HCT116 (cell line): ENCODE measurements around the gene NPB. TPM values are rescaled to one million over a fixed set of nuclear protein-coding genes. Genes with fewer than 3 reads are reported as not detected.

Source experiments
- ATAC-seq: fragments of 200-7000 bp; cut with Tn5 transposase; 2 replicates; pipeline ENCODE4 v1.9.1; 2020; ENCODE audit warnings: mild to moderate bottlenecking, moderate library complexity
- BruUV-seq: library from RNA; stranded (reverse); fragments of 400-500 nt; replicated peaks from 2 replicates; lab custom pipeline; 2021; lab: Mats Ljungman, UMichigan
- CTCF ChIA-PET: fragments of 300-600 bp; sonication (Branson Sonifier 250); formaldehyde crosslinking; loops from one replicate; lab custom pipeline; 2021; ENCODE audit warnings: antibody characterized with exemption; lab: Charles Lee
- POLR2A ChIA-PET: fragments of 300-600, 350-600 bp; sonication (Branson Sonifier 250); formaldehyde crosslinking; loops from one replicate; lab custom pipeline; 2021; ENCODE audit warnings: antibody characterized with exemption; lab: Charles Lee
- RAD21 ChIA-PET, 2 experiments: fragments of 300-600 bp; sonication (Branson Sonifier 250); formaldehyde crosslinking; loops; one replicate each; lab custom pipeline; 2023; ENCODE audit warnings: low total read pairs in 2 of 2; ENCODE audit not compliant: uncharacterized antibody in 2 of 2, unreplicated experiment in 2 of 2, low non-redundant PET in 1 of 2; lab: Charles Lee
- DNase-seq: peaks from one replicate; pipeline ENCODE4 v3.0.0-alpha.2; 2010; ENCODE audit warnings: low read depth, low spot score
- H2AFZ ChIP-seq: fragments of 200-600 bp; shearing (Covaris generic), sonication (generic); 2 replicates; pipeline ENCODE4 v1.6.1; 2017; ENCODE audit warnings: low read depth, mixed run types, mixed read lengths, antibody characterized with exemption, low read length; ENCODE audit not compliant: poor library complexity, severe bottlenecking
- H3K27ac ChIP-seq: 2 replicates; pipeline ENCODE4 v1.5.1; 2012; ENCODE audit warnings: low read depth, low read length
- H3K27me3 ChIP-seq: fragments of 200-600 bp; sonication (generic); 2 replicates; pipeline ENCODE4 v1.6.1; 2016; ENCODE audit warnings: mixed run types, low read length, mixed read lengths; ENCODE audit not compliant: insufficient read depth
- H3K36me3 ChIP-seq, 2 experiments: fragments of 200-500 bp in 1 of 2; fragments of 200-600 bp in 1 of 2; sonication (Bioruptor generic) in 1 of 2; sonication (generic) in 1 of 2; 2 replicates each; pipeline versions ENCODE4 v1.5.1 to v1.6.1; 2014 to 2016; ENCODE audit warnings: low read length in 2 of 2, inconsistent platforms in 1 of 2, mixed read lengths in 1 of 2, mixed run types in 1 of 2; ENCODE audit not compliant: insufficient read depth in 2 of 2, control insufficient read depth in 1 of 2
- H3K4me1 ChIP-seq, 2 experiments: fragments of 200-600 bp in 1 of 2; sonication (generic) in 1 of 2; 2 replicates each; pipeline versions ENCODE4 v1.5.1 to v1.6.1; 2012 to 2017; ENCODE audit warnings: low read length in 2 of 2, inconsistent platforms in 1 of 2, mild to moderate bottlenecking in 1 of 2, mixed read lengths in 1 of 2, mixed run types in 1 of 2, moderate library complexity in 1 of 2; ENCODE audit not compliant: insufficient read depth in 2 of 2, control insufficient read depth in 1 of 2
- H3K4me2 ChIP-seq: fragments of 200-600 bp; sonication (generic); 2 replicates; pipeline ENCODE4 v1.6.1; 2017; ENCODE audit warnings: mixed run types, low read length, mixed read lengths
- H3K4me3 ChIP-seq, 2 experiments: fragments of 200-600 bp in 1 of 2; sonication (generic) in 1 of 2; replicated peaks in 1 of 2; 2 replicates each; pipeline ENCODE4 v1.5.1; 2011 to 2016; ENCODE audit warnings: low read length in 2 of 2, control low read depth in 1 of 2, low read depth in 1 of 2, mild to moderate bottlenecking in 1 of 2, mixed read lengths in 1 of 2, mixed run types in 1 of 2
- H3K79me2 ChIP-seq: fragments of 200-600 bp; sonication (generic); 2 replicates; pipeline ENCODE4 v1.6.1; 2017; ENCODE audit warnings: mild to moderate bottlenecking, mixed run types, low read length, moderate library complexity, mixed read lengths; ENCODE audit not compliant: insufficient read depth
- H3K9ac ChIP-seq: fragments of 200-600 bp; sonication (generic); 2 replicates; pipeline ENCODE4 v1.6.1; 2016; ENCODE audit warnings: low read length, mixed read lengths
- H3K9me2 ChIP-seq: fragments of 200-600 bp; sonication (generic), shearing (Covaris generic); 2 replicates; pipeline ENCODE4 v1.6.1; 2017; ENCODE audit warnings: mixed run types, mild to moderate bottlenecking, moderate library complexity; ENCODE audit not compliant: insufficient read depth
- H3K9me3 ChIP-seq, 2 experiments: fragments of 200-500 bp in 1 of 2; fragments of 200-600 bp in 1 of 2; sonication (Bioruptor generic) in 1 of 2; sonication (generic) in 1 of 2; 2 replicates each; pipeline ENCODE4 v1.6.1; 2014 to 2017; ENCODE audit warnings: low read length in 2 of 2, mixed read lengths in 2 of 2, inconsistent platforms in 1 of 2, low read depth in 1 of 2, mild to moderate bottlenecking in 1 of 2, mixed run types in 1 of 2, moderate library complexity in 1 of 2; ENCODE audit not compliant: control insufficient read depth in 1 of 2, insufficient read depth in 1 of 2
- H4K20me1 ChIP-seq: fragments of 200-600 bp; sonication (generic), shearing (Covaris generic); 2 replicates; pipeline ENCODE4 v1.6.1; 2017; ENCODE audit warnings: mixed run types, mild to moderate bottlenecking, moderate library complexity; ENCODE audit not compliant: insufficient read depth
- ATF3 ChIP-seq: IDR thresholded peaks from 2 replicates; pipeline ENCODE4 v1.6.1; 2012
- CBX3 ChIP-seq: IDR thresholded peaks from 2 replicates; pipeline ENCODE4 v1.6.1; 2012; ENCODE audit warnings: low read depth
- CEBPB ChIP-seq: IDR thresholded peaks from 2 replicates; pipeline ENCODE4 v1.6.1; 2012; ENCODE audit warnings: low read depth
- EGR1 ChIP-seq: IDR thresholded peaks from 2 replicates; pipeline ENCODE4 v1.6.1; 2012; ENCODE audit warnings: low read depth
- ELF1 ChIP-seq: IDR thresholded peaks from 2 replicates; pipeline ENCODE4 v1.6.1; 2012; ENCODE audit warnings: low read depth, borderline replicate concordance
- FOSL1 ChIP-seq: IDR thresholded peaks from 2 replicates; pipeline ENCODE4 v1.6.1; 2012; ENCODE audit warnings: low read depth
- JUND ChIP-seq: IDR thresholded peaks from 2 replicates; pipeline ENCODE4 v1.6.1; 2012
- MAX ChIP-seq: IDR thresholded peaks from 2 replicates; pipeline ENCODE4 v1.6.1; 2012
- POLR2A ChIP-seq: IDR thresholded peaks from 2 replicates; pipeline ENCODE4 v1.7.0; 2011; ENCODE audit warnings: borderline replicate concordance; ENCODE audit not compliant: insufficient read depth, insufficient read length; ENCODE audit errors: extremely low read depth
- REST ChIP-seq: IDR thresholded peaks from 2 replicates; pipeline ENCODE4 v1.6.1; 2012; ENCODE audit warnings: low read depth
- SIN3A ChIP-seq: IDR thresholded peaks from 2 replicates; pipeline ENCODE4 v1.6.1; 2012; ENCODE audit warnings: low read depth
- SP1 ChIP-seq: IDR thresholded peaks from 2 replicates; pipeline ENCODE4 v1.6.1; 2012; ENCODE audit warnings: low read depth
- YY1 ChIP-seq: IDR thresholded peaks from 2 replicates; pipeline ENCODE4 v1.6.1; 2011; ENCODE audit warnings: low read length, low read depth, moderate library complexity, mild to moderate bottlenecking; ENCODE audit not compliant: insufficient replicate concordance; ENCODE audit errors: extremely low read depth
- ZNF274 ChIP-seq: fragments of 200-500 bp; sonication (Bioruptor generic); IDR thresholded peaks from 2 replicates; pipeline ENCODE4 v1.6.1; 2014; ENCODE audit warnings: mild to moderate bottlenecking, low read depth, low read length, inconsistent platforms
- intact Hi-C: fragments of 100-400 bp; cut with micrococcal nuclease; formaldehyde crosslinking; loops from 2 replicates; pipeline ENCODE4 v1.10.0; 2022
- total RNA-seq: library from RNA; stranded (reverse); gene quantifications from one replicate; pipeline ENCODE4 v1.2.1, GENCODE V29; 2021; ENCODE audit not compliant: unreplicated experiment

NPB gene
- total RNA-seq, 1 experiment from 2014 or later, result 1.2 TPM

- POLR2A ChIA-PET, result no interaction called here
- H3K4me2 ChIP-seq, result peak overlapping the region; percentile 50
- no peaks in the 10 kb centered on the region; the same call in 1 of the 2 replicates for H3K79me2 ChIP-seq
- CTCF ChIA-PET, result no interaction called here
- no peaks in the 10 kb centered on the region for H3K27me3 ChIP-seq
- ATAC-seq (peak; percentile 12), DNase-seq (no peak)
- BruUV-seq, result no TSS peak
- RAD21 ChIA-PET, result no interaction called here
- H3K4me1 ChIP-seq, result peaks cover 24 to 50% of the 10 kb centered on the region in 2 experiments
- TF ChIP-seq ZNF274 (no peak), MAX (no peak), POLR2A (no peak), CEBPB (no peak), SP1 (no peak), ATF3 (no peak), ELF1 (no peak), SIN3A (no peak), JUND (no peak), EGR1 (no peak), FOSL1 (no peak), CBX3 (no peak), YY1 (no peak), REST (no peak)
- peak overlapping the region; percentile 5; the same call in 1 of the 2 replicates for H3K27ac ChIP-seq
- no peaks in the 10 kb centered on the region for H3K9me3 ChIP-seq
- intact Hi-C loops, result no loop called here
- peaks cover 3 to 19% of the 10 kb centered on the region in 2 experiments; a peak in 2 of 4 replicates for H3K36me3 ChIP-seq
- H3K9ac ChIP-seq, result no peak overlapping the region; the same call in 1 of the 2 replicates
- H3K9me2 ChIP-seq, result no peaks in the 10 kb centered on the region
- no peaks in the 10 kb centered on the region for H4K20me1 ChIP-seq
- H2AFZ ChIP-seq, result no peak overlapping the region
- no peak overlapping the region for H3K4me3 ChIP-seq
Observed at GRCh38 chr17:81901167-81902022, 643 bp upstream of the NPB start.
